Retina (tissue), 1 donor: ENCODE data around the gene BTAF1.

Experiments
- DNase-seq: peaks from one replicate; pipeline ENCODE4 v3.0.0-alpha.2; 2016

BTAF1 gene

DNA sequence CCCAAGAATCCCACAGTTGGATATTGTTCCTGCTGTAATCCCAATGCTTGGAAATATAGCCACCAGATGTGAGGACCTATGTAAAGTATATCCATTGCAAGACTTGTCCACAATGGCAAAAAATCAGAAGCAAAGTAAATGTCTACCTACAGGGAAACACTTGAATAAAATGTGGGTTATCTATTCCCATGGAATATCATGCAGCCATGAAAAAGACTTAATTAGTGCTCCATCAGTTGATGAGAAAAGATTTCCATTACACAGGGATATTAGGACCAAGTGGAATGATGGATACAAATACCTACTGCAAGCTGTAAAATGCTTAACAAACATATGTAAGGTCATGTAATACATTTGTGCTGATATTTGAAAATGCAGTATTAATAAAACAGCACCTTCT, 131.2 kb downstream of the BTAF1 start:
- no peak for DNase-seq

GRCh38 chr10:92062273-92062672, 138.7 kb downstream of the BTAF1 start:
- no peak for DNase-seq

DNA sequence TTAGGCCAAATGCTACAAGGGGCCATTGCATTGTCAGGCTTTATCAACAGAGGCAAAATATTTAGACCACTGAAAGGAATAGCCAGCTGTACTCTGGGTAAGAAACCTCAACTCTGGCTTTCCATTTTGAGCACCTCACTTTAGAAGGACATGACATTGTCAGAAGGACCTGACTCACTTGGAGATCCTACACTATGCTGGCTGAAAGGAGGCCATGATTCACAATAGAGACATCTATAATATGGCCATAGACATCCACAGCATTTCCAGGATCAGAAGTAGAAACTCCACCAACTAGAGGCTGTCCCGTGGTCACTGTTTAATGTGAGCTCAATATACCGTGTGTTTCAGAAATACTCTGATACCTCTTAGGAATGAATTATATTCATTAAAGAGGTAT, 140.9 kb downstream of the BTAF1 start:
- no peak for DNase-seq

- no peak for DNase-seq
Measured at GRCh38 chr10:92066386-92066785, 142.8 kb downstream of the BTAF1 start.

- no peak for DNase-seq
Measured at GRCh38 chr10:92068900-92069299, 145.3 kb downstream of the BTAF1 start.

- DNase-seq, result no peak
Measured at GRCh38 chr10:92074126-92074887, 150.7 kb downstream of the BTAF1 start.

DNA sequence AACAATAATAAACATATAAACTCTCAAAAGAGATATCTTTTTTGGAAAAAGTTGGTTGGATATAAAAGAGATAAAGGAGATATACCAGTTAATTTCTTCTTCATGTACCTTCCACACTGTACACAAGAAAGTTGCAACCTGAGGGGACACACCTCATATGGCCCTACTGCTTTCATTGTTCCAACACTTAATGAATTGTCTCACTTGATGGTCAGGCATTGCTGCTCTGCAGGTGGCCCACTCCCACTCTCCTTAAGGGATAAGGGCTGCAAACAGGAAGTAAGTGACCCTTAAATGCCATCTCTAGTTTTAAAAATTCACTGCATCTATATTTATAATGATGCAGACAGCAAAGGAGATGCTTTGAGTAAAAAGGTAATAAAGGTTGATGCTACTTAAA, 152.3 kb downstream of the BTAF1 start:
- DNase-seq, result no peak

DNA sequence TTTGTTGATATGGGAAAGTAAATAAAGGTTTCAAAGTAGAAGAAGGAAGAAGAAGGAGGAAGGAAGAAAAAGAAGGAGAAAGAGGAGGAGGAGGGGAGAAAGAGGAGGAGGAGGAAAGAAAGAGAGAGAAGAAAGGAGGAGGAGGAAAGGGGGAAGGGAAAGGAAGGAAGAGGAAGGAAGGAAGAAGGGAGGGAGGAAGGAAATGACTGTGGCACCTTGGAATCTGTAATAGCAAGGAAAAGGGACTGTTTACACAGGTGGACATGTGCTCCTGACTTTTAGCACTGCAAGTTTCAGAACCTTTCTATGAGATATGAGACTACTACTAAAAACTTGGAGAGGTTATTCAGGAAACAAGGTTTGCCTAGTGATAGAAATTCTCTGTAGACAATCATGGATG, 153.2 kb downstream of the BTAF1 start:
- DNase-seq, result no peak

GRCh38 chr10:92079003-92079402, 155.4 kb downstream of the BTAF1 start:
- DNase-seq, result no peak
